Body of pancreas (tissue), 4 donors: ENCODE results near the gene DHX35. TPM values are rescaled to one million over a fixed set of nuclear protein-coding genes. Genes with fewer than 3 reads are reported as not detected.

ENCODE experiments used
- ATAC-seq: fragments of 150-250 bp; one replicate; pipeline ENCODE4 v1.9.1; 2016
- DNase-seq, 4 donors: peaks; one replicate each; pipeline ENCODE4 v3.0.0-alpha.2; 2019
- H3K27ac ChIP-seq, 4 donors: fragments of 200-600 bp; sonication (generic); 1 replicate in 3 of 4; 2 replicates in 1 of 4; pipeline versions ENCODE4 v1.5.1 to v1.6.1; 2016 to 2019; ENCODE audit warnings: mild to moderate bottlenecking in 1 of 4, mixed read lengths in 1 of 4, moderate library complexity in 1 of 4
- H3K27me3 ChIP-seq, 2 donors: fragments of 200-600 bp; sonication (generic); one replicate each; pipeline ENCODE4 v1.6.0; 2016; ENCODE audit warnings: mild to moderate bottlenecking in 1 of 2
- H3K36me3 ChIP-seq, 2 donors: fragments of 200-600 bp; sonication (generic); replicated peaks in 1 of 2; 2 replicates each; pipeline ENCODE4 v1.5.1; 2016; ENCODE audit warnings: low read depth in 2 of 2; ENCODE audit not compliant: insufficient read depth in 1 of 2
- H3K4me1 ChIP-seq: fragments of 200-600 bp; sonication (generic); one replicate; pipeline ENCODE4 v1.6.0; 2016
- H3K4me3 ChIP-seq, 2 donors: fragments of 200-600 bp; sonication (generic); 1 replicate in 1 of 2; 2 replicates in 1 of 2; pipeline ENCODE4 v1.5.1; 2016 to 2019
- H3K9me3 ChIP-seq, 3 donors: fragments of 200-600 bp; sonication (generic); 1 replicate in 2 of 3; 2 replicates in 1 of 3; pipeline ENCODE4 v1.5.1; 2016
- POLR2A ChIP-seq, 3 donors: fragments of 450-650 bp; IDR thresholded peaks; one replicate each; pipeline ENCODE4 v1.6.1; 2016; ENCODE audit warnings: antibody characterized with exemption in 3 of 3, mild to moderate bottlenecking in 2 of 3
- WGBS, 2 donors: methylation state at CpG; one replicate each; pipeline ENCODE4 v1.1.5; 2017; 5-methylcytosine and 5-hydroxymethylcytosine counted together
- intact Hi-C: fragments of 100-400 bp; cut with DNase I; formaldehyde crosslinking; loops from one replicate; pipeline ENCODE4 v1.15.1; 2023
- total RNA-seq, 2 donors: library from RNA; depleted of rRNA; stranded (reverse); fragments of >200 nt; gene quantifications; one replicate each; pipeline ENCODE4 v1.1.0, GENCODE V29; 2016
- TF ChIP-seq, protein P1 (sequence below), 7 experiments: fragments of 450-650 bp in 4 of 7; fragments of 200-600 bp in 3 of 7; sonication (generic) in 3 of 7; IDR thresholded peaks; one replicate each; pipeline ENCODE4 v1.5.1; 2016 to 2019; ENCODE audit warnings: antibody characterized with exemption in 7 of 7

DHX35 gene
- total RNA-seq, 2 donors from 2014 or later: 6.9 to 7.3 TPM

DNA sequence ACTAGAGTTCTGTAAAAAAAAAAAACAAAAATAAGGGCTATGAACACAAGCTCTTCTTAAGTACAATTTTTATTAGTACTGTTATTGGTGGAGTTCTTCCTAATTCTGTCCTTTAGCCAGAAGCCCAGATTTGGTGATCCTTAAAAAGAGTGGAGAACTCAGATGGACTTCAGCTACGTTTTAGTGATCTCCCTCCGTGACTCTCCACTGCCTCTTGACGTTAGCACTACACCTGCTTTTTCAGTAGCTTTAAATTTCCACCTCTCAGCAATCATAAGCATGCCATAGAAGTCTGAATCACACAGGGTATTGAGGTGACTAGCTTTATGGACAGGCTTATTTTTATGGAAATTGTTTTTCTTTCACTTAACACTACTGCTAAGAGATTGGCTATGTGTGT lies 17.7 kb downstream of the DHX35 start:
- no peak for DNase-seq
- H3K27ac ChIP-seq: no peak overlapping the region
- no peak for TF ChIP-seq POLR2A (IDR thresholded peaks at IDR 0.05)
- TF ChIP-seq, protein P1, sequence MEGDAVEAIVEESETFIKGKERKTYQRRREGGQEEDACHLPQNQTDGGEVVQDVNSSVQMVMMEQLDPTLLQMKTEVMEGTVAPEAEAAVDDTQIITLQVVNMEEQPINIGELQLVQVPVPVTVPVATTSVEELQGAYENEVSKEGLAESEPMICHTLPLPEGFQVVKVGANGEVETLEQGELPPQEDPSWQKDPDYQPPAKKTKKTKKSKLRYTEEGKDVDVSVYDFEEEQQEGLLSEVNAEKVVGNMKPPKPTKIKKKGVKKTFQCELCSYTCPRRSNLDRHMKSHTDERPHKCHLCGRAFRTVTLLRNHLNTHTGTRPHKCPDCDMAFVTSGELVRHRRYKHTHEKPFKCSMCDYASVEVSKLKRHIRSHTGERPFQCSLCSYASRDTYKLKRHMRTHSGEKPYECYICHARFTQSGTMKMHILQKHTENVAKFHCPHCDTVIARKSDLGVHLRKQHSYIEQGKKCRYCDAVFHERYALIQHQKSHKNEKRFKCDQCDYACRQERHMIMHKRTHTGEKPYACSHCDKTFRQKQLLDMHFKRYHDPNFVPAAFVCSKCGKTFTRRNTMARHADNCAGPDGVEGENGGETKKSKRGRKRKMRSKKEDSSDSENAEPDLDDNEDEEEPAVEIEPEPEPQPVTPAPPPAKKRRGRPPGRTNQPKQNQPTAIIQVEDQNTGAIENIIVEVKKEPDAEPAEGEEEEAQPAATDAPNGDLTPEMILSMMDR (IDR thresholded peaks at IDR 0.05): no peak
- H3K27me3 ChIP-seq: no peaks in the 10 kb centered on the region
- peaks cover 0 to 3% of the 10 kb centered on the region in 2 donors for H3K36me3 ChIP-seq
- no peak overlapping the region for H3K4me3 ChIP-seq
- ATAC-seq: no peak
- intact Hi-C loops: no loop called here
- no peaks in the 10 kb centered on the region for H3K9me3 ChIP-seq
- 88 to 89% methylated on average over 3 of the region's 3 CpGs for WGBS, 2 donors
- H3K4me1 ChIP-seq: no peaks in the 10 kb centered on the region

DNA sequence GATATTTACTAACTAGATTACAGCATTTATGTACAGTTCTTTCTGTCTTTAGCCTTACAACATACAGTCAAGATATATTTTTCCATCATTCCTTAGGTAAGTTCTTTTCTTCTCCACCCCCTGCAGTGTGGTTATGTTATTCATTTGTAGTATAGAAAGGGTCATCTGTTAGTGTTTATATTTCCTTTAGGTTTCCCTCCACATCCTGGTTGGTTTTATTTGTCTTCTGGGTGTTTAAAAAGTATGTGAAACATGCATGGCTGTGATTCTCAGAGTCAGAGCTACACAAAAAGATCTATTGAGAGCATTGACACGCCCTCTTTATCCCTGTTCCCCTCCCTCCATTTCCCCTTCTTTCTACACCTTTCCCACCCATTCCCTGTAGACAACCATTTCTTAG lies 20.1 kb downstream of the DHX35 start:
- intact Hi-C loops: no loop called here
- no peak overlapping the region for H3K4me3 ChIP-seq
- peaks cover 8% of the 10 kb centered on the region for H3K4me1 ChIP-seq
- H3K27me3 ChIP-seq: no peaks in the 10 kb centered on the region
- H3K9me3 ChIP-seq: no peaks in the 10 kb centered on the region
- WGBS, 2 donors: 89 to 92% methylated on average over 1 of the region's 1 CpG
- peaks cover 0 to 3% of the 10 kb centered on the region in 2 donors for H3K36me3 ChIP-seq
- ATAC-seq: no peak
- no peak for DNase-seq
- no peak overlapping the region for H3K27ac ChIP-seq
- TF ChIP-seq, protein P1 (IDR thresholded peaks at IDR 0.05): no peak
- no peak for TF ChIP-seq POLR2A (IDR thresholded peaks at IDR 0.05)

DNA sequence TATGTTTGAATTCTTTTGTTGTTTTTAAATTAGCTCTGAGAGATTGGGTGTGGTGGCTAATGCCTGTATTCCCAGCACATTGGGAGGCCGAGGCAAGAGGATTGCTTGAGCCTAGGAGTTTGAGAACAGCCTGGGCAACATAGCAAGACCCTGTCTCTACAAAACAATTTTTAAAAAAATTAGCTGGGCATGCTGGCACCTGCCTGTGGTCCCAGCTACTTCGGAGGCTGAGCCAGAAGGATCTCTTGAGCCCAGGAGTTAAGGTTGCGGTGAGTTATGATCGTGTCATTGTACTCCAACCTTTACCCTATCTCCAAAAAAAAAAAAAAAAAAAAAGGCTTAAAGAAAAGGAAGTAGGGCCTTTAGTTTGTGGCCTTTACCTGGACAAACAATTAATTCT lies 22.9 kb downstream of the DHX35 start:
- H3K4me1 ChIP-seq: peaks cover 8% of the 10 kb centered on the region
- H3K27me3 ChIP-seq: no peaks in the 10 kb centered on the region

DNA sequence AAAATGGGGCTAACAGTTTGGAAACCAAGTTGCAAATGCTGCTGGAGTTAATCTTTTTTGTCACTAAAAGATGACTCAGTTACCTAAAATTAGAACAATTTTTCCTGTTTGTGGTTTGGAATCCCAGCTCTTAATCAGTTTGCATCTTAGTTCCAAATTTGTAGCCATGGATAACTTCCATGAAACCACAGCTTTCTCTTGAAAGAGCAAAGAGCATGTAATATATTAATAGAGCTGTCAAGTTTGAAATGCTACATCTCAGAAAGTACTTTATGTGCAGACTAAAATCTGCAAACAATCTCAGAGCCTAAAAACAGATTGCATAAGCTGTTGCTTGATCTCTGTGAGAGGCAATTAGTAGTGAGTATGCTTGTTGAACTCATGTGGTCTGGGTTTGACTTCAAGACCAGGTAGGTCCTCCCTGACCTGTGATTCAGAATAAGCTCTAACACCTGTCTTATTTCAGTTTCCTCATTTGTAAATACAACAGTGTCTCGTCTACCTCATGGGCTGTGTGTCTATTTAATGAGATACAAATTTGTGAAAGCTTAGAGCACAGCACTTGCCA lies 23.5 kb downstream of the DHX35 start:
- Histone ChIP-seq H3K4me1 (peaks cover 8% of the 10 kb centered on the region), H3K27me3 (no peaks in the 10 kb centered on the region), H3K4me3 (no peak overlapping the region), H3K27ac (peak overlapping the region in 2 of 4 donors; percentile 18 to 63), H3K9me3 (no peaks in the 10 kb centered on the region), H3K36me3 (peaks cover 0 to 7% of the 10 kb centered on the region in 2 donors)
- ATAC-seq: peak; percentile 70
- intact Hi-C loops: no loop called here
- 43 to 50% methylated on average over 1 of the region's 1 CpG for WGBS, 2 donors
- no peak for DNase-seq
- no peak for TF ChIP-seq POLR2A (IDR thresholded peaks at IDR 0.05)
- TF ChIP-seq, protein P1 (IDR thresholded peaks at IDR 0.05): no peak

More for the DNA sequence above, 22.9 kb downstream of the DHX35 start:
- intact Hi-C loops: no loop called here
- peaks cover 0 to 5% of the 10 kb centered on the region in 2 donors for H3K36me3 ChIP-seq
- no peaks in the 10 kb centered on the region for H3K9me3 ChIP-seq
- TF ChIP-seq, protein P1 (IDR thresholded peaks at IDR 0.05): no peak
- no peak for TF ChIP-seq POLR2A (IDR thresholded peaks at IDR 0.05)
- WGBS, 2 donors: 73 to 78% methylated on average over 4 of the region's 4 CpGs
- peak overlapping the region in 2 of 4 donors; percentile 18 to 63 for H3K27ac ChIP-seq
- no peak for ATAC-seq
- no peak overlapping the region for H3K4me3 ChIP-seq
- DNase-seq: no peak

DNA sequence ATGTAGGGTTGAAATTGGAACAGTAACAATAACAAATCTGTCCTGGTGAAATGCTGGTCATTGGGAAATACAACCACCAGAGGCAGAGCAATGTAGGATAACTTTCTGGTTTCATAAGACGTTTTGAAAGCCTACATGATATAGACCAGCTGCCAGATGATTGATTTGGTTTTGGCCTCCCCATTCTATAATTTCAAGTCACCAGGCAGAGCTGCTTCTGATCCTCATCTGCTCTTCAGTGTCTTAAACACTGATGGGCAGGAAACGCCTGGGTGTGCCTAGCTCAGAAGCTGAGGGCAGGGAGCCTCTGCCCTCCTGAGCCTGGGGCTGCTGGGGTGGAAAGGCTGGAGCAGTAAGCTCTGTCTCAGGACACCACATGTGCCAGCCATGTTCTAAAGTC lies 24.5 kb downstream of the DHX35 start:
- intact Hi-C loops: no loop called here

More for the DNA sequence above, 24.5 kb downstream of the DHX35 start:
- Histone ChIP-seq H3K4me1 (peaks cover 8% of the 10 kb centered on the region), H3K27ac (peak overlapping the region in 1 of 4 donors; percentile 63), H3K4me3 (no peak overlapping the region), H3K36me3 (peaks cover 0 to 7% of the 10 kb centered on the region in 2 donors), H3K27me3 (no peaks in the 10 kb centered on the region), H3K9me3 (no peaks in the 10 kb centered on the region)
- WGBS, 2 donors: 74 to 90% methylated on average over 2 of the region's 2 CpGs
- ATAC-seq (no peak), DNase-seq (no peak)
- TF ChIP-seq, protein P1 (IDR thresholded peaks at IDR 0.05): no peak
- TF ChIP-seq POLR2A (IDR thresholded peaks at IDR 0.05): no peak
